Muscle layer of colon (tissue), 2 donors: Measurements from ENCODE around the gene TTC39A.
A peak's percentile ranks its signal among the peaks of the same experiment; 100 is the strongest.

ENCODE experiments used
- H3K27ac ChIP-seq: one replicate; pipeline ENCODE4 v1.7.0; 2013; ENCODE audit warnings: low read depth, mild to moderate bottlenecking, low read length, moderate library complexity
- H3K27me3 ChIP-seq, 2 donors: one replicate each; pipeline ENCODE4 v1.7.0; 2013; ENCODE audit warnings: low read length in 2 of 2, mild to moderate bottlenecking in 2 of 2; ENCODE audit not compliant: insufficient read depth in 2 of 2, control insufficient read depth in 1 of 2
- H3K36me3 ChIP-seq: one replicate; pipeline ENCODE4 v1.7.0; 2013; ENCODE audit warnings: mild to moderate bottlenecking, low read length; ENCODE audit not compliant: insufficient read depth
- H3K4me1 ChIP-seq: one replicate; pipeline ENCODE4 v1.7.0; 2013; ENCODE audit warnings: mild to moderate bottlenecking, low read length; ENCODE audit not compliant: insufficient read depth
- H3K4me3 ChIP-seq, 2 donors: one replicate each; pipeline ENCODE4 v1.7.0; 2013; ENCODE audit warnings: low read length in 2 of 2, low read depth in 1 of 2, mild to moderate bottlenecking in 1 of 2, moderate library complexity in 1 of 2
- H3K9ac ChIP-seq: one replicate; pipeline ENCODE4 v1.7.0; 2013; ENCODE audit warnings: low read length
- H3K9me3 ChIP-seq: one replicate; pipeline ENCODE4 v1.7.0; 2013; ENCODE audit warnings: mild to moderate bottlenecking, low read length
- donor health status: abdominal sarcoma.
- donor health status: Adenocarcinoma of cecum.

The TTC39A gene

GRCh38 chr1:51301844-51302162 is 28.6 kb downstream of the TTC39A start:
- Histone ChIP-seq H3K9me3 (no peaks in the 10 kb centered on the region), H3K27ac (no peak overlapping the region), H3K9ac (no peak overlapping the region), H3K4me1 (peaks cover under 1% of the 10 kb centered on the region), H3K36me3 (no peaks in the 10 kb centered on the region), H3K4me3 (no peak overlapping the region), H3K27me3 (no peaks in the 10 kb centered on the region)

GRCh38 chr1:51301152-51301843 is 29.1 kb downstream of the TTC39A start:
- H3K27ac ChIP-seq: no peak overlapping the region
- H3K9ac ChIP-seq: no peak overlapping the region
- no peak overlapping the region for H3K4me3 ChIP-seq
- H3K9me3 ChIP-seq: no peaks in the 10 kb centered on the region
- no peaks in the 10 kb centered on the region for H3K27me3 ChIP-seq
- H3K4me1 ChIP-seq: peaks cover 5% of the 10 kb centered on the region
- H3K36me3 ChIP-seq: no peaks in the 10 kb centered on the region

- Histone ChIP-seq H3K4me1 (peaks cover 6% of the 10 kb centered on the region), H3K9ac (no peak overlapping the region), H3K27ac (no peak overlapping the region), H3K9me3 (no peaks in the 10 kb centered on the region), H3K4me3 (no peak overlapping the region), H3K36me3 (no peaks in the 10 kb centered on the region), H3K27me3 (no peaks in the 10 kb centered on the region)
Measured at GRCh38 chr1:51299981-51300670, 30.2 kb downstream of the TTC39A start.

GRCh38 chr1:51299185-51299885 is 31.0 kb downstream of the TTC39A start:
- H3K4me3 ChIP-seq: no peak overlapping the region
- H3K27ac ChIP-seq: no peak overlapping the region
- H3K9ac ChIP-seq: no peak overlapping the region
- H3K36me3 ChIP-seq: no peaks in the 10 kb centered on the region
- H3K27me3 ChIP-seq: no peaks in the 10 kb centered on the region
- no peaks in the 10 kb centered on the region for H3K9me3 ChIP-seq
- peaks cover 6% of the 10 kb centered on the region for H3K4me1 ChIP-seq

- H3K9ac ChIP-seq: no peak overlapping the region
- peaks cover 6% of the 10 kb centered on the region for H3K4me1 ChIP-seq
- H3K27me3 ChIP-seq: no peaks in the 10 kb centered on the region
- no peak overlapping the region for H3K4me3 ChIP-seq
- no peaks in the 10 kb centered on the region for H3K36me3 ChIP-seq
- no peak overlapping the region for H3K27ac ChIP-seq
- H3K9me3 ChIP-seq: no peaks in the 10 kb centered on the region
Measured at GRCh38 chr1:51298322-51298705, 32.0 kb downstream of the TTC39A start.

GRCh38 chr1:51297401-51298321 is 32.7 kb downstream of the TTC39A start:
- H3K9me3 ChIP-seq: no peaks in the 10 kb centered on the region
- H3K4me1 ChIP-seq: peaks cover 6% of the 10 kb centered on the region
- H3K36me3 ChIP-seq: no peaks in the 10 kb centered on the region
- peak overlapping the region in 1 of 2 donors; percentile 49 for H3K4me3 ChIP-seq
- H3K9ac ChIP-seq: no peak overlapping the region
- peak overlapping the region; percentile 55 for H3K27ac ChIP-seq
- H3K27me3 ChIP-seq: no peaks in the 10 kb centered on the region

GRCh38 chr1:51296383-51297357 is 33.7 kb downstream of the TTC39A start:
- H3K4me3 ChIP-seq: peak overlapping the region; percentile 45 to 49
- H3K9ac ChIP-seq: no peak overlapping the region
- peak overlapping the region; percentile 55 for H3K27ac ChIP-seq
- no peaks in the 10 kb centered on the region for H3K27me3 ChIP-seq
- no peaks in the 10 kb centered on the region for H3K36me3 ChIP-seq
- H3K9me3 ChIP-seq: no peaks in the 10 kb centered on the region
- H3K4me1 ChIP-seq: peaks cover 6% of the 10 kb centered on the region

GRCh38 chr1:51295926-51296325 is 34.4 kb downstream of the TTC39A start:
- Histone ChIP-seq H3K4me1 (peaks cover 6% of the 10 kb centered on the region), H3K27me3 (no peaks in the 10 kb centered on the region), H3K4me3 (no peak overlapping the region)

GRCh38 chr1:51294566-51295184 is 35.7 kb downstream of the TTC39A start:
- Histone ChIP-seq H3K4me3 (no peak overlapping the region), H3K36me3 (no peaks in the 10 kb centered on the region), H3K9me3 (no peaks in the 10 kb centered on the region), H3K9ac (no peak overlapping the region), H3K27me3 (no peaks in the 10 kb centered on the region), H3K27ac (no peak overlapping the region), H3K4me1 (peaks cover 6% of the 10 kb centered on the region)

More at GRCh38 chr1:51295926-51296325, 34.4 kb downstream of the TTC39A start:
- Histone ChIP-seq H3K27ac (no peak overlapping the region), H3K36me3 (no peaks in the 10 kb centered on the region), H3K9ac (no peak overlapping the region), H3K9me3 (no peaks in the 10 kb centered on the region)

- no peaks in the 10 kb centered on the region for H3K27me3 ChIP-seq
- no peak overlapping the region for H3K27ac ChIP-seq
- no peaks in the 10 kb centered on the region for H3K36me3 ChIP-seq
- H3K9ac ChIP-seq: no peak overlapping the region
- H3K4me1 ChIP-seq: peaks cover 6% of the 10 kb centered on the region
- H3K4me3 ChIP-seq: no peak overlapping the region
- H3K9me3 ChIP-seq: no peaks in the 10 kb centered on the region
Measured at GRCh38 chr1:51293898-51294515, 36.4 kb downstream of the TTC39A start.
